ENCODE measurements around the gene KCNAB2.
"Not testable (repeated sequence)": the region's sequence is repeated elsewhere in the genome, so short reads cannot be mapped to it uniquely, and the experiment has no call there.

KCNAB2 gene

DNA sequence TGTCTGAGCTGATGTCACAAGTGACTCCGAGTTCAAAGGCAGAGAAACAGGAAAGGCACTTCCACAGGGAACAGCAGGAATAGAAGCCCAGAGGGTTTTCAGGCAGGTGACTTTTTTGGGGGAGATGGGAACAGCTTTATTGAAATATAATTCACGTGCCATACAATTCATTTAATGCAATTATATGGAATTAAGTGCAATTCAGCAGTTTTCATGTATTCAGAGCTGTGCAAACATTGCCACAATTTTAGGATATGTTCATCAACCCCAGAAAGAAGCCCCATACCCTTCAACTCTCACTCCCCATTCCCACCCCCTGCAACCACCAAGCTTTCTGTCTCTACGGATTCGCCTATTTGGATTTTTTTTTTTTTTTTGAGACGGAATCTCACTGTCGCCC is 17.0 kb downstream of the KCNAB2 start:
- DNase-seq: no peak

DNA sequence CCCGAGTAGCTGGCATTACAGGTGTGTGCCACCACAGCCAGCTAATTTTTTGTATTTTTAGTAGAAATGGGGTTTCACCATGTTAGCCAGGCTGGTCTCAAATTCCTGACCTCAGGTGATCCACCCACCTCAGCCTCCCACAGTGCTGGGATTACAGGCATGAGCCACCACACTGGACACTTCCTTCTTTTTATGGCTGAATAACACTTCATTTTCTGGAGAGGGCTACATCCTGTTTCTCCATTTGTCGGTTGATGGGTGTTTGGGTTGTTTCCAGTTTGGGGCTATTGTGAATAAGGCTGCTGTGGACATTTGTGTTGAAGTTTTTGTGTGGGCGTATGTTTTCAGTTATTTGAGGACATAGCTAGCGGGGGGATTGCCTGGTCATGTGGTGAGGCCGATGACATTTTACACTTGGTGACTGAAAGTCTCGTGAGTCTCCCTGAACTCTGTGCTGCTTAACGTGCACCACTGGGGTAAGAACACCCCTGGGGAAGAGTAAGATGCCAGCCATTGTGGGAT is 17.9 kb downstream of the KCNAB2 start:
- DNase-seq: not testable (repeated sequence)

DNA sequence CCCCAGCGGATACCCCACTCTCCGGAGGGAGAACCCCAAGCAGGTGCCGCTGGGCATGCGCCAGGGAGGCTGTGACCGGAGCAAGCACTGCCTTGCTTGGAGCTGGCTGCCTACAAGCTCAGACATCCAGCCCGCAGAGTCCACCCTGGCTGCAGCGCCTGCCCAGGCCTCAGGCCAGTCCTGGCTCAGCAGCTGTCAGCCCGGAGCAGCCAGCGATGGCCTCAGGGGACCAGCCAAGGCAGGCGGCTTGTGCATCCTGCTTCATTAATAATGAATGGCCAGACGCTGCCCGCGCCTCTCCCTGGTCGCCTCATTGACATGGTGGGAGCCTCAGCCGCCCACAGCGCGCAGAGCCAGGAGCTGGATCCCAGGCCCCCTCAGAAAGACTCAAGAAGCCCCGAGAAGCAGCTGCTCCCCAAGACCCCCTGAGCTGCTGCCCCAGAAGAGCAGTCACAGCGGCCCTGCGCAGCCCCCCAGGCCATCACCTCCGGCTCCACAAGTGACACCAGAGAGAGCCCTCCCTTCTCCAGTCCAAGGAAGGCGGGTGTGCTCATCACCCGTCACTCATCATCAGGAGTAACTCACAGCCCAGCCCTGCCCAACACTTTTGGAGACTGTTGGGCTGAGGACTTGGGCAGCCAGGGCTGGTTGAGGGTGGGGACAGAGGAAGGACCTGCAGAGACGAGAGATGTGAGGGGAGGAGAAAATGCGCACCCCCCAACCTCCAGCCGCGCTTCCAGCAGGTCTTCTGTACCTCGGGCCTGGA is 19.6 kb downstream of the KCNAB2 start:
- DNase-seq: no peak

DNA sequence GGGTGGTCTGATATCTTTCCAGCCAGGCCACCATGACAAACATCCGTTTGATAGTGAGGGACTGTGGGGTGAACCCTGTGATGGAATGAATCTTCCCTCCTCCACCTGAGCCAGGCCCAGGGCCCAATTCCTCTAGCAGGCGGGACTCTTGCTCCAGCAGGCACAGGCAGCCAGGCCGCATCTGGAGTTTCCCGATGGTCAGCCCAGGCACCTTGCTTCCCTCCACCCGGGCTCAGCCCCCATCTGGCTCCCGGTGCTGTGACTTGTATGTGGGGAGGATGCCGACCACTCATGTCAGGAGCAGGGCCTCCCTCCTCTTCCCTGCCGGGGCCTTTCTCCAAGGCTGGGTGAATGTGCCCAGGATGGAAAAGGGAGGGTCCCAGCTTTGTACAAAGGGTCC is 21.0 kb downstream of the KCNAB2 start:
- DNase-seq: no peak

DNA sequence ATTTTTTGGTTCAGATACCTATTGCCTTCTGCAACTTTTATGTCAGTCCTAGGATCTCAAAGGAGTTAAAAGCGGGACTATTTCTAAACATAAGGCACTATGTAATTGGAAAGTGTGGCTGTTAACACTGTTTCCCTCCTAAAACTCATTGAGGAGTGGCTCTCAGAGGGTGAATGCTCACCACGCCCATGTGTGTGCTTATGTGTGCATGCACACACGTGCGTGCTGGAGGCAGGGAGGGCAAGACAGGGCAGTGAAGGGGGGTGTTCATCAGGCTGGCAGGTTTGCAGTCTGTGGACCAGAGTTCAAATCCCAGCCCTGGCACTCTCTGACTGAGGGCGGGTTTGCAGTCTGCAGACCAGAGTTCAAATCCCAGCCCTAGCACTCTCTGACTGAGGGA is 22.4 kb downstream of the KCNAB2 start:
- no peak for DNase-seq

DNA sequence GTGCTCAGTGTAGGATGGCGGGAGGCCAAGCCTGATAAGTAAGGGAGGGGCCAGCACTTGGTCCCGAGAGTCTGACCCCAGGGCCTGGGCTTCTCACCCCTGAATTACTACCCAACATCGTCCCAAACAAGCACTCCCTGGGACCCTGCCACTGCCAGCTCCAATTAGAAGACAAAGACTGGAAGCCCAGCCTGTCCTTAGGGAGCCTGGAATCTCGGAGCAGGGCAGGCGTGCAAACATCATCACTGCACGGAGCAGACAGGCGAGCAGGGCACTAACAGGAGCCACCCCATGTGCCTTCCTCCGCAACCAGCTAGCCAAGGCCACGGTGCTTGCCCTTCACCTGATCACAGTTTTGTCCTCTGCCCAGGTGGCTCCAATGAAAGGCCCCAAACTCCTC is 23.2 kb downstream of the KCNAB2 start:
- no peak for DNase-seq

DNA sequence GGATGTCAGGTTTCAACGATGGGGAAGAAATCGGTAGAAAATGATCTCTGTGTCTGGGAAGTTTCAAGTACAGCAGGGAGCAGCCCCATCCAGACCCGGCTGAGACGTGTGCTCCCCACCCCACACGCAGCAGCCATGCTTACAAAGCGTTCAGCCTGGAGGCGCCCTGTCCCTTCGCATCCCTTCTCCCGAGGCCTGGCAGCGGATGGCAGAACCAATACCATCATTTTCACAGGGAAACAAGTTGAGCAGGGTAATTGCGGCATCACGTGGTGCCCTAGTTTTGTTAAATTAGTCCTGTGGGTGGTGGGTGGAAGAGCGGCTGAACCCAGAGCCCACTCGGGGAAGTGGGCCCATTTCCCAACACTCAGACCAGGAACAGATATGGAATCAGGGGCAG is 23.9 kb downstream of the KCNAB2 start:
- no peak for DNase-seq

DNA sequence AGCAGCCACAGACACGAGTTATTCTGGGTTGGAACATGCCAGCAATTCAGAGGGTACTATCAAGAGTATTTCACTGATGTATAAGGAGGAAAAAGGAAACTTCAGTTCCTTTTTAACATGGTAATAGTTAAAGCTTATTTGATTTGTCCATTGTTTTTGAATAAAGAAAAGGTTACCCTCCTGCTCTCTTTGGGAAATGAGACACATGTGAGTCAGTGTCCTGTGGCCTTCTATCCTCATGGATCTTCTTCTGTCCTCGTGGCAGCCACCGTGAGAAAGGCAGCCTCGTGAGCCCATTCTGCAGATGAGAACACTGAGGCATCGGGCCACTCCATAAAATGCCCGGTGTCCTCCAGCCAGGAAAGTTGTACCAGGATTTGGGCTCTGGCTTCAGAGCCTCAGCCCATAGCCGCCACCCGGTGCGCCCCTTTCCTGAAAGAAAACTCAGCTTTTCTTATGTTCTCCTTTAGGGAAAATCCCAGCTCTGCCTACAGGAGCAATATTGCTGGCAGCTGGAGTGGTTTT is 24.8 kb downstream of the KCNAB2 start:
- DNase-seq: no peak

DNA sequence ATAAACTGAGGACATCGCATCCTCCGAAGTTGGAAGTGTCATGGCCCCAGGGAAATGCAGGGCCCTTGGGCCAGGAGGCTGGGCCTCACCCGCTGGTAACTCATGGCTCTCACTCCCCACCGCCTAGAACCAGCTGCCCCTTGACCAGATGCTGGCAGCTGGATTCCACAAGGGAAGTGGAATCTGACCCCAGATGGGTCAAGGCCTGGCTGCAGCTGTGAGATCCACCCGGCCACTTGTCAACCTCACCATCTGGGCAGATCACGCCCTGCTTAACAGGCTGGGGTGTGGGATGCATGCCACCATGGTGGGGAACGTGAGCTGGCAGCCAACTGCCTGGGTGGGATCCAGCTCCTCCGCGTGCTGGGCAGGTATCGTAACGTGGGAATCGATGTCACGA is 25.5 kb downstream of the KCNAB2 start:
- no peak for DNase-seq

DNA sequence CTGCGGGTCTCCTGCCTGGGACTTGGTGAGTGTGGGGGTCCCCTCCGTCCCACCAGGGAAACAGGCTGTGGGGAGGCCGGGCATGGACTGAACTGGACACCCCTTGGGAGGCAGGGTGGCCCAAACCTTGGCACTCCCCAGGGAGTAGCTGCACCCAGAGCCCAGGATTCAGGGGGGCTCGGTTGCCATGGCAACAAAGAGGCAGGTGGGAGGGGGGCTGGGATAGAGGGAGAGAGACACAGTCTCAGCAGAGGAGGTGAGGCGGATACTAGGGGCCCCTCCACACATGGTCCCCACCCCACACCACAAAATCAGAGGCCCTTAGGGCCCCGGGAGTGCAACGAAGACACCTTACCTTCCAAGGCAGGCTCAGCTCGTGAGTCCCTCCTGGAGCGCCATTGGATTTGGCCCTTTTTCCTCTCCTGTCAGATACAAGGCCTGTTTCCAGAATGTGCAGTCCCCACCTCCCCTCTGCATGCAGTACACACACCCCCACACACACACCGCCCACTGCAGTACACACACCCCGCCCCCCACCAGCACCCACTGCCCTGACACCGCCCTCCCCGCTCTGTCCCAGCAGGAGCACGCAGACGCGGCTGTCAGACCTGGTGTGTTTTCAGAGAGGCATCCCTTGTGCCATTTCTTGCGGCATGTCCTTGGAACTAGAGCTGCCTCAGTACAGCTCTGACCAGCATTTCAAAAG is 27.2 kb downstream of the KCNAB2 start:
- no peak for DNase-seq

DNA sequence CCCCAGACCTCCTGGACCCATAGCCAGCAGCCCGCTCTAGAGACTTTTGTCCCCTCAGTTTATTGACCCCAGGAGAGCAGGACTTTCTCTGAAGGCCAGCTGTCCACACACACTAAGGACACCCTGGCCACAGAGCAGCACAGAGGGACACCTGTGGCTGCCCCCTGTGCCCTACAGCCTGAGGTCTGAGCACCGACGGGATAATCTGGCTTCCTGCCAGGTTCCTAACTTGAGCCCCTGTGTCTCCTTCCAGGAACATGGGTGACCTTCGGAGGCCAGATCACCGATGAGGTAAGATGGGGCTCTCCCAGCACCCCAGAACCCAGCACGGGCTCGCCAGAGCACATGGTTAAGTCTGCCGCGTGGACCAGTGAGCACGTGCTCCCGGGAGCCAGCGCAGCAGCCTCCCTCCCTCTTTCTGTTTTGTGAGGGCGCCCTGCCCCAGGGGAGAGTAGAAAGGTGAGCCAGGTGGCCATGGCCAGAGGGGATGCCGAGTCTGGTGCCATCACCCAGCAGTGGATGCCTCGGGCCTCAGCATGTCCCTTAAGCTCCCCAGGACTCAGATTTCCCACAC is 27.9 kb downstream of the KCNAB2 start:
- DNase-seq: no peak

DNA sequence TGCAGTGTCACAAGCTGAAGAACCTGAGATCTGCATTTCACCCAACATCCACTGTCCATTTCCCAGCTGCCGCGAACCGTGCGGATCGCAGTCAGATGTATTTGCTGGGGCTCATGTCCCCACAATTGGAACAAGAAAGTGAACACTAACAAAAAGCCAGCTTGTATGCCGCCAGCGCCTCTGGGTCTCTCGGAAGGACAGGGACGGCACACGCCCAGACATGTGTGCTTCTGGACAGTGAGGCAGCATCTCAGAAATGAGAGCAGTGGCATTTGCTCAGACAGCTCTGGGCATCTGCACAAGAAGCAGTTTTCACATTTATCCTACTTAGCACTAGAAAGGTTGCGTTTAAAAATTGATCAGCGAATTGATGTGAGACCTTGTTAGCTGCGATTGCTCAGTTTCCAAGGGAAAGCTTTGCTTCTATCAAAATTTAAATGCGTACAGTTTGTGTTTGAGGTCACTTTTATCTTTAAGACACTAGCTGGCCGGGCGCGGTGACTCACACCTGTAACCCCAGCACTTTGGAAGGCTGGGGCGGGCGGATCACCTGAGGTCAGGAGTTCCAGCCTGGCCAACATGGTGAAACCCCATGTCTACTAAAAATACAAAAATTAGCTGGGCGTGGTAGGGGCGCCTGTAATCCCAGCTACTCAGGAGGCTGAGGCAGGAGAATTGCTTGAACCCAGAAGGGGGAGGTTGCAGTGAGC is 28.7 kb downstream of the KCNAB2 start:
- DNase-seq: no peak

DNA sequence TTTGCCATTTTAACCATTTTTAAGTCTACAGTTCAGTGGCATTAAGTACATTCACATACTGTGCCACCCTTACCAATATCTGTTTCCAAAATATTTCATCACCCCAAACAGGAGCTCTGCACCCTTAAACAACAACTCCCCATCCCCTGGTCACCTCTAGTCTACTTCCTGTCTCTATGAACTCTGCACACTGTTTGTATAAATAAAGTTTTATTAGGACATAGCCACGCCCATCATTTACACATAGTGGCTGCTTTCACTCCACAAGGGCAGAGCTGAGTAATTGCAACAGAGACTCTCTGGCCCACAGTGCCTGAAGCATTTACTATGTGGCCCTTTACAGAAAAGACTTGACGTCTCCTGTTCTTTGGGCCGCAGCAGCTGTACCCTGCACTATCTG is 30.1 kb downstream of the KCNAB2 start:
- DNase-seq: peak; percentile 20

DNA sequence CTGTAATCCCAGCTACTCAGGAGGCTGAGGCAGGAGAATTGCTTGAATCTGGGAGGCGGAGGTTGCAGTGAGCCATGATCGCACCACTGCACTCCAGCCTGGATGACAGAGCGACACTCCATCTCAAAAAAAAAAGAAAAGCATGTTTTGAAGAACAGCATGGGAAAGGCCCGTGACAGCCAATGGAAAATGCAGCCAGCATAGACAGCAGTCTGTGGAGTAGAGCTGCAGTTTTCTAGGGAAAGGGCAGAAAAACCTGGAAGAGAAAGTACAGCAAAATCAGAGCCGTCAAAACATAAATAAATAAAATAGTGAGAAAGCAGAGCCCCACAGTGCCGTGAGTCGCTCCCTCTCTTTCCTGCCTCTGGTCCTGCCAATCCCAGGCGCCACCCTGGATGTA is 31.4 kb downstream of the KCNAB2 start:
- not testable (repeated sequence) for DNase-seq

DNA sequence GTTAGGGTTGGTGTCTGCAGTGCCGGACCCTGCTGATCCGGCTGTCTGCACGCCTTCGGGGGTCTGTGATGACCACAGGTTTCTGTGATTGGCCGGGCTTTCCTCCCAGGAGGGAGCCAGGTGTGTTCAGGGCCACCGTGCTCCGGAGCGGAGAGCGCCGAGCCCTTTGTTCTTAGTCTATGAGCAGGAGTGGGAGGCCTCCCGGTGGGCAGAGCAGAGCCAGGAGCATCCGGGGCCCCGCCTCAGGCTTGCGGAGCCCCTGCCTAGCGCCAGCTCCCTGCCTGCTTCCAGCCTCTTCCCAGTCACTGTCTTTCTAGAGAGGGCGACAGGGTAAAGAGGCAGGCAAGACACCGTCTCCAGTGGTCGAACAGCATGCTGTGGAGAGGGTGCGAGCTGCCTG is 31.8 kb downstream of the KCNAB2 start:
- DNase-seq: no peak

DNA sequence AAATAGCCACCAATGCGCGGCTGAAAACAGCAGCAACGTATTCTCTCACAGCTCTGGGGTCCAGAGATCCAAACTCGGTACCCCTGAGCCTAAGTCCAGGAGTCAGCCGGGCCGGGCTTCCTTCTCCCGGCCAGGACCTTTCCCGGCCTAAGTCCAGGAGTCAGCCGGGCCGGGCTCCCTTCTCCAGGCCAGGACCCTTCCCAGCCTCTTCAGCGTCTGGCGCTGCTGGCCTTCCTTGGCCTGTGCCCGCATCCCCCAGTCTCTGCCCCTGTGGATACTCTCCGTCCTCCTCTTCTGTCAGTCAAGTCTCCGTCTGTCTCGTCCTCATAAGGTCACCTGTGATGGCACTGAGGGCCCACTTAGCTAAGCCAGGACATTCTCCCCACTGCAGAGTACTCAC is 32.2 kb downstream of the KCNAB2 start:
- DNase-seq: no peak

DNA sequence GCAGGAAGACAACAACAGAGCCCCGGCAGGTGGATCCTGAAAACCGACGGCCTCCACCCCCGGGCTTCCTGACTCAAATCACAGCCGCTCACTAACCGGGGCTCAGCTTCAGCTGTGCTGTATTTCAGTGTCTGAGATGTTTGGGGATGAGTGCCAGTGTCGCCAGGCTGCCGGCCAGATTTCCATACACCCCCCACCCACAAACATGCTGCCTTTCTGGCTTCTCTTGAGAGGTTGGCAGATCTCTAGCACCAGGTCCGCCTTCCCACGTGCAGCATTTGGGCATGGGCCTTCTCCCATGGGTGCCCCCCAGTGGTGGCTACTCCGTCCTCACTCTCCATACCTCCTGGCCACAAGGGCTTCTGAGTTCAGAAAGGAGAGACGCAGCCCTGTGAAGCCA is 34.8 kb downstream of the KCNAB2 start:
- DNase-seq: no peak

DNA sequence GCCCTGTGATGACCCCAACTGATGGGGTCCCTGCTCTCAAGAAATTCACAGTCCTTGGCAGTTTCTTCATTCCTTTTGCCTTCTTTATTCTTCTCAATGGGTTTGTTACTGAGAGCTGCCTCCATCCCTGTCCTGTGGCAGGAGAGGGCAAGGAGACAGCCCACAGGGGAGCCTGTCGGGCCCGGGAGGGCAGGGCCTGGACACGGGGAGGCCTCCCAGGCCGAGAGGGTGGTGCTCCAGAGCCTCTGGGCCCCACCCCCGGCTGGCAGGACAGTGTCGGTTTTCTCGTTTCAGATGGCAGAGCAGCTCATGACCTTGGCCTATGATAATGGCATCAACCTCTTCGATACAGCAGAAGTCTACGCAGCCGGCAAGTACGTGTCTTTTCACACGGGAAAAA is 36.2 kb downstream of the KCNAB2 start:
- no peak for DNase-seq

DNA sequence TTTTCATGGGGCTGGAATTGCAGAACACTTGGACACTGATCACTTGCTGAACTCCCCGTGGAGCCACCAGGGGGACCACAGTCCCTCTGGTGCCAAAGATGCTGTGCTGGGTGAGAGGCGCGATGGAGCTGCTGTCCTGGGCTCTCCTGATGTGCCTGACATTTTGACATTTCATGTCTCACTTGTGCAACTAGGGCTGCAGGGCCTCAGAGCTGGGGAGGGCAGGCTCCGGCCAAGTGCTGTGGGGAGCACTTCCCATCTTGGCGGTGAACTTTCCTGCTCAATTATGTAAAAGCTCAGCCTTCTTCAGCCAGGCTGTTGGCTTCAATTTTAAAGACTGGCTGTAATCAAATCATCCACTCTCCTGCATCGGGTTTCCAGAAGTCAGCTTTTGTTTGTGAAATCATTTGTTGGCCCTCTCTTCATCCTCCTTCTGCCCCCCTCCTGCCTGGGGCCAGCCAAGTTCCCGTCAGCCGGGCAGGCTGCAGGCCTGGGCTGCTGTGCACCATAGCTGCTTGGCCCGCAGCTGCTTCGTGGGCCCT is 36.8 kb downstream of the KCNAB2 start:
- peak; percentile 5 for DNase-seq

DNA sequence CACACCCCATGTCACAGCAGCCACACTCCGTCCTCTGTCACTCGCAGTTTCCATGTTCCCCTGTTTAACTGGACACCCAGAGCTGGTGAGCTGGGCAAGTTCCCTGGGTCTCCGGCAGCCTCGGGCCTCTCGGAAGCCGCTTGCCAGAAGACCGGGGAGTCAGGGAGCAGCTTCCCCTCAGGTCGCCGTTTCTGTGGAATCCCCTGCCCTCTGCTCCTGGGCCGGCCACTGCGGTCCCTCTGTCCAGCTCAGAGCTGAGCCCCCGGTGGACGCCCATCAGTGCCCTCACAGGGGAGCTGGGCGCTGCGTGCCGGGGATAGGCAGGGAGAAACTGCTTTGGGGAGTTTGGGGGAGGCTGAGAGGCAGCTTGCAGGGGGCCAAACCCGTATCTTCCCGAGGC is 37.7 kb downstream of the KCNAB2 start:
- no peak for DNase-seq

DNA sequence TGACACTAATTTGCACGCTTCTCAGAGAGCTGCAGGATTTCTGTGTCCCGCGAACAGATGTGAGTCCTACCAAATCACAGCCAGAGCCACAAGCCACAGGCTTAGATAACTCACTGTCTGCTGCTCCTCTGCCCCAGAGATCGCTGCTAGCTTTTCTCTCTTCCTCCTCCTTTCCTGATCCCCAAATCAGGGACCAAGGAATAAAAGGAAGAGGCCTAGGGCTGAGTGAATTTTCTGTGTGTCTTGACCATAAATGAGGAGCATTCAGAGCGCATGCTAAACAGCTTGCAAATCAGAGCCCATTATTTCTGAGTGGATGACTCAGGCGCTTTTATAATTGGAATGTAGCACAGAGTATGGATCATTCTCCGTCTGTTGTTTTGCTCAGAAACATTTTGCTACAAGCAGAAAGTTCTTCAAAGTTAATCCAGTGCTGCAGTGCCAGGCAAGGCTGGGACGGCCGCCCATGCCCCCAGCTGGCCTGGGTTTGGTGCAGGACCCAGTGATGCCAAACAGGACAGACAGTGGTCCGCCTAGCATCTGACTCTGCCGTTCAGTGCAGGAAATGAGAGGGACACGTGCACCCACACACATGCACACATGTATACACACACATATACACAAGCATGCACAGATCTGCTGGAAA is 38.2 kb downstream of the KCNAB2 start:
- DNase-seq: peak; percentile 19

DNA sequence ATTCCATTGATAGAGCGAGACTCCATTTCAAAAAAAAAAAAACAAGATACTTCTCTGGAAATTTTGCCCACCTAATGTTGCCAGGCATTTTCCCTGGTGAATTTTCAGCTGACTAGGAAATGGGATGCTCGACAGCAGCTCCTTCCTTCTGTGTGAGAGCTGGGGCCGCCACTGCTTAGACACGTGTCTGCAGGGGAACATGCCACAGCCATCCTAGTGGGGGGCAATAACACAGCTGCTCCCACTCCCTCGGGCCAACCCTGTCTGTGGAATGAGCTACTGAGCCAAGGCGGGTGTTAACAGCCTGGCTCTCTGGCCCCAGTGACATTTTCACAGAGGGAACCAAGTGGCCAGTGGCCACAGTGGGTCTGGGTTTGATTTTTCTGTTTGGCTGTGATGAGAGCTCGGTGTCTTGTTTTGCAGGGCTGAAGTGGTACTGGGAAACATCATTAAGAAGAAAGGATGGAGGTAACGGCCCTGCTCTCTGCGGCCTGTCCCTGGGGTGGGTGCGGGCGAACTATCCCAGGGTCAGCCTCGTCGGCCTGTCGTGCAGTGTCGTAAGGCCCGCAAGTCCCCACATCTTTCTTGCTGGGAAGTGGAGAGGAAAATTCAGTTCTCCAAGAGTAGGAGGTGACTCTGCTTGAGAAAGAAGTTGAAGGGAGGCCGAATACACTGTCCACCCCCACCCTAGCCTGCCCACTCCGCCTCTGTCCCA is 39.2 kb downstream of the KCNAB2 start:
- DNase-seq: no peak

Measured in EL (cell line).